ENCODE data around the gene PRDM15.

The PRDM15 gene

DNA sequence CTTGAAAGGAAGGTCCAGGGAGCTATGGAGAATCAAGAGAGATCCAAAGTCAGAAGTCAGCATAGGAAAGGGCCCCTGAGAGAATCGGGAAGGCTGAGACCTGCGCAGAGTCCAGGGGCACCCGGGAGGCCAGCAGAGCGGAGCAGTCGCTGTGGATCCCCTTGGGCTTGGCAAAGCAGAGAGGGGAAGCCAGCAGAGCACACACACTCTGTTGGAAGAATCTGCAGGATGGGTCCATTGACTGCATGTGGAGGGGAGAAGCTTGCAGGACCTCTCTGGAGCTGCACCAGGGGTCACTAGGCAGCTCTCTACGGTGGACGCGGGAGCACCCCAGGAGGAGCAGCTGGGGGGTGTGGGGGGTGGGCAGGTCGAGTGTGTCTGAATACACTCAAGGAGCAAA lies 118.7 kb downstream of the PRDM15 start:
- 0 out of 2 replicates have a peak, but pooled peaks cover 3% of the 10 kb centered on the region for H3K27me3 ChIP-seq (ENCODE audit: low read depth, low read length)
- TF ChIP-seq, protein P1, sequence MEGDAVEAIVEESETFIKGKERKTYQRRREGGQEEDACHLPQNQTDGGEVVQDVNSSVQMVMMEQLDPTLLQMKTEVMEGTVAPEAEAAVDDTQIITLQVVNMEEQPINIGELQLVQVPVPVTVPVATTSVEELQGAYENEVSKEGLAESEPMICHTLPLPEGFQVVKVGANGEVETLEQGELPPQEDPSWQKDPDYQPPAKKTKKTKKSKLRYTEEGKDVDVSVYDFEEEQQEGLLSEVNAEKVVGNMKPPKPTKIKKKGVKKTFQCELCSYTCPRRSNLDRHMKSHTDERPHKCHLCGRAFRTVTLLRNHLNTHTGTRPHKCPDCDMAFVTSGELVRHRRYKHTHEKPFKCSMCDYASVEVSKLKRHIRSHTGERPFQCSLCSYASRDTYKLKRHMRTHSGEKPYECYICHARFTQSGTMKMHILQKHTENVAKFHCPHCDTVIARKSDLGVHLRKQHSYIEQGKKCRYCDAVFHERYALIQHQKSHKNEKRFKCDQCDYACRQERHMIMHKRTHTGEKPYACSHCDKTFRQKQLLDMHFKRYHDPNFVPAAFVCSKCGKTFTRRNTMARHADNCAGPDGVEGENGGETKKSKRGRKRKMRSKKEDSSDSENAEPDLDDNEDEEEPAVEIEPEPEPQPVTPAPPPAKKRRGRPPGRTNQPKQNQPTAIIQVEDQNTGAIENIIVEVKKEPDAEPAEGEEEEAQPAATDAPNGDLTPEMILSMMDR (IDR thresholded peaks at IDR 0.05; ENCODE audit: low read depth, low read length): no peak
- TF ChIP-seq EZH2phosphoT487 (IDR thresholded peaks at IDR 0.05; ENCODE audit: low read depth): no peak

DNA sequence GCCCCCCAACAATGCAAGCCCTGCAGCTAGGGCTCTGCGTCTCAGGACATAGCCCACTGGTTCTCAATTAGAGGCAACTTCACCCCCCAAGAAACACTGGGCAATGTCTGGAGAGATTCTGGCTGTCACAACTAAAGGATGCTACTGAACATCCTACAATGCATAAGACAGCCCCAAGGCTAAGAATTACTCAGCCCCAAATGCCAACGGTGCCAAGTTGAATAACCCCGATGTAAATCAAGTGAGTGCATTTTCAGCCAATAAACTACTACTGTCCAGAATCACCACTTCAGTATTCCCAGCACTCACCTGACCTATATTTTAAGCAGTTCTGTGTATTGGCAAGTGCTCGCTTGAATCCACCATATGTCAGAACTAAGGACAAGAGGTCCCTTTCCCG lies 119.2 kb downstream of the PRDM15 start:
- Histone ChIP-seq H3K4me1 (ENCODE audit: low read length) (no peaks in the 10 kb centered on the region), H3K27me3 (ENCODE audit: low read depth, low read length) (0 out of 2 replicates have a peak, but pooled peaks cover 3% of the 10 kb centered on the region), H3K36me3 (replicated peaks; ENCODE audit: low read depth, low read length) (no peaks in the 10 kb centered on the region), H3K4me2 (ENCODE audit: low read length) (no peak overlapping the region), H3K9ac (ENCODE audit: low read length) (no peak overlapping the region), H3K9me3 (ENCODE audit: insufficient read depth, low read length) (no peaks in the 10 kb centered on the region), H3K4me3 (ENCODE audit: low read length) (no peak overlapping the region), H3K27ac (ENCODE audit: low read length) (no peak overlapping the region), H3K79me2 (ENCODE audit: low read length) (no peaks in the 10 kb centered on the region), H2AFZ (ENCODE audit: low read depth, low read length) (no peak overlapping the region), H4K20me1 (ENCODE audit: insufficient read depth, low read length) (no peaks in the 10 kb centered on the region)
- no peak for TF ChIP-seq EZH2phosphoT487 (IDR thresholded peaks at IDR 0.05; ENCODE audit: low read depth)
- TF ChIP-seq, protein P1 (IDR thresholded peaks at IDR 0.05; ENCODE audit: low read depth, low read length): no peak

More for the DNA sequence above, 118.7 kb downstream of the PRDM15 start:
- Histone ChIP-seq H3K4me2 (ENCODE audit: low read length) (no peak overlapping the region), H3K9me3 (ENCODE audit: insufficient read depth, low read length) (no peaks in the 10 kb centered on the region), H3K27ac (ENCODE audit: low read length) (no peak overlapping the region), H3K9ac (ENCODE audit: low read length) (no peak overlapping the region), H3K79me2 (ENCODE audit: low read length) (no peaks in the 10 kb centered on the region), H3K4me1 (ENCODE audit: low read length) (no peaks in the 10 kb centered on the region), H3K36me3 (replicated peaks; ENCODE audit: low read depth, low read length) (no peaks in the 10 kb centered on the region), H2AFZ (ENCODE audit: low read depth, low read length) (no peak overlapping the region), H4K20me1 (ENCODE audit: insufficient read depth, low read length) (no peaks in the 10 kb centered on the region), H3K4me3 (ENCODE audit: low read length) (no peak overlapping the region)

- H3K9me3 ChIP-seq (ENCODE audit: insufficient read depth, low read length): no peaks in the 10 kb centered on the region
- H3K4me1 ChIP-seq (ENCODE audit: low read length): no peaks in the 10 kb centered on the region
- no peaks in the 10 kb centered on the region for H3K36me3 ChIP-seq (replicated peaks; ENCODE audit: low read depth, low read length)
- no peak overlapping the region for H2AFZ ChIP-seq (ENCODE audit: low read depth, low read length)
- no peak overlapping the region for H3K27ac ChIP-seq (ENCODE audit: low read length)
- H3K9ac ChIP-seq (ENCODE audit: low read length): no peak overlapping the region
- no peaks in the 10 kb centered on the region for H4K20me1 ChIP-seq (ENCODE audit: insufficient read depth, low read length)
- H3K4me2 ChIP-seq (ENCODE audit: low read length): no peak overlapping the region
- H3K4me3 ChIP-seq (ENCODE audit: low read length): no peak overlapping the region
- 0 out of 2 replicates have a peak, but pooled peaks cover 3% of the 10 kb centered on the region for H3K27me3 ChIP-seq (ENCODE audit: low read depth, low read length)
- no peaks in the 10 kb centered on the region for H3K79me2 ChIP-seq (ENCODE audit: low read length)
- TF ChIP-seq, protein P1 (IDR thresholded peaks at IDR 0.05; ENCODE audit: low read depth, low read length): no peak
- no peak for TF ChIP-seq EZH2phosphoT487 (IDR thresholded peaks at IDR 0.05; ENCODE audit: low read depth)
Observed at GRCh38 chr21:41759214-41759840, 119.8 kb downstream of the PRDM15 start.

DNA sequence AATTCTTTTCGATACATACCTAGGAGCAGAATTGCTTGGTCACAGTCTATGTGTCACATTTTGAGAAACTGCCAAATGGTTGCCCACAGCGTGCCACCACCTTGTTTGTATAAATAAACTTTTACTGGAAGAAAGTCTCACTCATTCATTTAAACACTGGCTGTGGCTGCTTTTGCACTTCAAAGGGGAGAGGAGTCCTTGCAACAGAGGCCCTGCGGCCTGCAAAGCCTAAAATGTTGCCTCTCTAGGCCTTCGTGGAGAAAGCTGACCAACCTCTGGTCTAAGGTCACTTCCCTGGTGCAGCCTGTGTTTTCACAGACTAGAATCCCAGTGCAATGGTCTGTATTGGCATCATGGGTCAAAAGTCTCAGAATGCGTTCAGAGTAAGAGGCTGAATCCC lies 120.6 kb downstream of the PRDM15 start:
- no peak overlapping the region for H3K9ac ChIP-seq (ENCODE audit: low read length)
- 0 out of 2 replicates have a peak, but pooled peaks cover 3% of the 10 kb centered on the region for H3K27me3 ChIP-seq (ENCODE audit: low read depth, low read length)

More for the DNA sequence above, 120.6 kb downstream of the PRDM15 start:
- no peak overlapping the region for H2AFZ ChIP-seq (ENCODE audit: low read depth, low read length)
- TF ChIP-seq EZH2phosphoT487 (IDR thresholded peaks at IDR 0.05; ENCODE audit: low read depth): no peak
- TF ChIP-seq, protein P1 (IDR thresholded peaks at IDR 0.05; ENCODE audit: low read depth, low read length): no peak
- H4K20me1 ChIP-seq (ENCODE audit: insufficient read depth, low read length): no peaks in the 10 kb centered on the region
- no peaks in the 10 kb centered on the region for H3K9me3 ChIP-seq (ENCODE audit: insufficient read depth, low read length)
- H3K79me2 ChIP-seq (ENCODE audit: low read length): no peaks in the 10 kb centered on the region
- no peak overlapping the region for H3K4me2 ChIP-seq (ENCODE audit: low read length)
- no peak overlapping the region for H3K27ac ChIP-seq (ENCODE audit: low read length)
- H3K4me3 ChIP-seq (ENCODE audit: low read length): no peak overlapping the region
- H3K36me3 ChIP-seq (replicated peaks; ENCODE audit: low read depth, low read length): no peaks in the 10 kb centered on the region
- H3K4me1 ChIP-seq (ENCODE audit: low read length): no peaks in the 10 kb centered on the region

Measured in OCI-LY3 (cell line).